Testis (tissue), 3 donors: ENCODE measurements around the gene PLCL2. TPM values are rescaled to one million over a fixed set of nuclear protein-coding genes. Genes with fewer than 3 reads are reported as not detected.

Source experiments
- DNase-seq: peaks from one replicate; pipeline ENCODE4 v3.0.0-alpha.2; 2019
- H3K27ac ChIP-seq, 2 donors: fragments of 200-600 bp; sonication (generic); one replicate each; pipeline ENCODE4 v1.5.1; 2019
- H3K27me3 ChIP-seq: fragments of 200-600 bp; sonication (generic); one replicate; pipeline ENCODE4 v1.5.1; 2019
- H3K36me3 ChIP-seq: fragments of 200-600 bp; sonication (generic); one replicate; pipeline ENCODE4 v1.5.1; 2017; ENCODE audit warnings: low read depth; ENCODE audit errors: missing control alignments
- H3K4me1 ChIP-seq: fragments of 200-600 bp; sonication (generic); one replicate; pipeline ENCODE4 v1.5.1; 2019
- H3K4me3 ChIP-seq, 2 donors: fragments of 200-600 bp; sonication (generic); one replicate each; pipeline ENCODE4 v1.5.1; 2017 to 2019
- H3K9me3 ChIP-seq: fragments of 200-600 bp; sonication (generic); one replicate; pipeline ENCODE4 v1.5.1; 2017
- POLR2A ChIP-seq: fragments of 450-650 bp; IDR thresholded peaks from one replicate; pipeline ENCODE4 v1.6.1; 2017; ENCODE audit warnings: antibody characterized with exemption, mild to moderate bottlenecking, moderate library complexity
- WGBS, 2 donors: methylation state at CpG; one replicate each; pipeline ENCODE4 v1.1.5; 2018; 5-methylcytosine and 5-hydroxymethylcytosine counted together
- intact Hi-C: fragments of 100-400 bp; cut with DNase I; formaldehyde crosslinking; loops from one replicate; pipeline ENCODE4 v1.15.1; 2023; ENCODE audit warnings: low total_unique reads
- polyA plus RNA-seq: library from polyadenylated mRNA; stranded (reverse); fragments of 350-450 nt; fragmentation: Illumina TruSeq; extraction: RNeasy Lipid Tissue Mini Kit (QIAGEN cat#74804); gene quantifications from one replicate; pipeline ENCODE4 v1.2.3, GENCODE V29; 2014; ENCODE audit warnings: low read depth, low replicate concordance; ENCODE audit not compliant: insufficient read depth
- total RNA-seq, 2 donors: library from RNA; depleted of rRNA; stranded (reverse); fragments of >200 nt; gene quantifications; one replicate each; pipeline ENCODE4 v1.2.3, GENCODE V29; 2016
- TF ChIP-seq, protein P1 (sequence below), 3 experiments: fragments of 450-650 bp in 2 of 3; fragments of 200-600 bp in 1 of 3; sonication (generic) in 1 of 3; IDR thresholded peaks; one replicate each; pipeline ENCODE4 v1.5.1; 2016 to 2019; ENCODE audit warnings: antibody characterized with exemption in 3 of 3, mild to moderate bottlenecking in 2 of 3, moderate library complexity in 1 of 3

Gene PLCL2
- total and polyA plus RNA-seq, 3 donors from 2014 or later: 10.7 to 23.0 (median 15.0) TPM

GRCh38 chr3:16909802-16910201 lies 25.0 kb downstream of the PLCL2 start:
- no peak overlapping the region for H3K4me3 ChIP-seq
- intact Hi-C loops: no loop called here
- TF ChIP-seq POLR2A: no peak
- TF ChIP-seq, protein P1, sequence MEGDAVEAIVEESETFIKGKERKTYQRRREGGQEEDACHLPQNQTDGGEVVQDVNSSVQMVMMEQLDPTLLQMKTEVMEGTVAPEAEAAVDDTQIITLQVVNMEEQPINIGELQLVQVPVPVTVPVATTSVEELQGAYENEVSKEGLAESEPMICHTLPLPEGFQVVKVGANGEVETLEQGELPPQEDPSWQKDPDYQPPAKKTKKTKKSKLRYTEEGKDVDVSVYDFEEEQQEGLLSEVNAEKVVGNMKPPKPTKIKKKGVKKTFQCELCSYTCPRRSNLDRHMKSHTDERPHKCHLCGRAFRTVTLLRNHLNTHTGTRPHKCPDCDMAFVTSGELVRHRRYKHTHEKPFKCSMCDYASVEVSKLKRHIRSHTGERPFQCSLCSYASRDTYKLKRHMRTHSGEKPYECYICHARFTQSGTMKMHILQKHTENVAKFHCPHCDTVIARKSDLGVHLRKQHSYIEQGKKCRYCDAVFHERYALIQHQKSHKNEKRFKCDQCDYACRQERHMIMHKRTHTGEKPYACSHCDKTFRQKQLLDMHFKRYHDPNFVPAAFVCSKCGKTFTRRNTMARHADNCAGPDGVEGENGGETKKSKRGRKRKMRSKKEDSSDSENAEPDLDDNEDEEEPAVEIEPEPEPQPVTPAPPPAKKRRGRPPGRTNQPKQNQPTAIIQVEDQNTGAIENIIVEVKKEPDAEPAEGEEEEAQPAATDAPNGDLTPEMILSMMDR (IDR thresholded peaks at IDR 0.05): no peak
- 91% methylated on average over 3 of the region's 3 CpGs for WGBS, 2 donors
- H3K36me3 ChIP-seq: no peaks in the 10 kb centered on the region
- H3K27ac ChIP-seq: no peak overlapping the region
- no peak for DNase-seq
- peaks cover 11% of the 10 kb centered on the region for H3K4me1 ChIP-seq
- H3K27me3 ChIP-seq: no peaks in the 10 kb centered on the region
- no peaks in the 10 kb centered on the region for H3K9me3 ChIP-seq

DNA sequence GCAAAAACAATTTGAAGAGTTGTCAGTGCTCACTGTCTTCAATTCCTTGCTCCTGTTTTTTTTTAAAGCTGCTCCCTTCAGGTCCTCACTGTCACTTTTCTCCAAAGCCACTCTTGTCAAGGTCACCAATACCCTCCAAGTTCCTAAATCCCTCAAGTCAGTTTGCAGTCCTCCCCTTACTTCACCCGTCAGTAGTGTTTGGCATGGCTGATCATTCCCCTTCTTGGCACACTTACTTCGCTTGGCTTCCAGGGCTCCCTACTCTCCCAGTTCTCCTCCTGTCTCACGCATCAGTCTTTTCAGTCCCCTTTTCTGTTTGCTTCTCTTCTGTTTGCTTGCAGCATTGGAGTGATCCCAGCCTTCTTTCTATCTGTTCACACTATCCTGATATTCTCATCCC lies 25.5 kb downstream of the PLCL2 start:
- Histone ChIP-seq H3K27ac (no peak overlapping the region), H3K27me3 (no peaks in the 10 kb centered on the region), H3K9me3 (no peaks in the 10 kb centered on the region), H3K4me1 (peaks cover 11% of the 10 kb centered on the region), H3K4me3 (no peak overlapping the region), H3K36me3 (no peaks in the 10 kb centered on the region)
- TF ChIP-seq, protein P1 (IDR thresholded peaks at IDR 0.05): no peak
- no peak for TF ChIP-seq POLR2A
- 76 to 84% methylated on average over 3 of the region's 3 CpGs for WGBS, 2 donors
- intact Hi-C loops: no loop called here
- no peak for DNase-seq

GRCh38 chr3:16911916-16912315 lies 27.2 kb downstream of the PLCL2 start:
- DNase-seq: no peak
- H3K9me3 ChIP-seq: no peaks in the 10 kb centered on the region
- 87 to 90% methylated on average over 2 of the region's 2 CpGs for WGBS, 2 donors
- intact Hi-C loops: no loop called here
- no peaks in the 10 kb centered on the region for H3K36me3 ChIP-seq
- no peak overlapping the region for H3K4me3 ChIP-seq
- TF ChIP-seq, protein P1 (IDR thresholded peaks at IDR 0.05): no peak
- no peak for TF ChIP-seq POLR2A
- H3K4me1 ChIP-seq: peaks cover 6% of the 10 kb centered on the region
- H3K27ac ChIP-seq: no peak overlapping the region
- H3K27me3 ChIP-seq: no peaks in the 10 kb centered on the region

DNA sequence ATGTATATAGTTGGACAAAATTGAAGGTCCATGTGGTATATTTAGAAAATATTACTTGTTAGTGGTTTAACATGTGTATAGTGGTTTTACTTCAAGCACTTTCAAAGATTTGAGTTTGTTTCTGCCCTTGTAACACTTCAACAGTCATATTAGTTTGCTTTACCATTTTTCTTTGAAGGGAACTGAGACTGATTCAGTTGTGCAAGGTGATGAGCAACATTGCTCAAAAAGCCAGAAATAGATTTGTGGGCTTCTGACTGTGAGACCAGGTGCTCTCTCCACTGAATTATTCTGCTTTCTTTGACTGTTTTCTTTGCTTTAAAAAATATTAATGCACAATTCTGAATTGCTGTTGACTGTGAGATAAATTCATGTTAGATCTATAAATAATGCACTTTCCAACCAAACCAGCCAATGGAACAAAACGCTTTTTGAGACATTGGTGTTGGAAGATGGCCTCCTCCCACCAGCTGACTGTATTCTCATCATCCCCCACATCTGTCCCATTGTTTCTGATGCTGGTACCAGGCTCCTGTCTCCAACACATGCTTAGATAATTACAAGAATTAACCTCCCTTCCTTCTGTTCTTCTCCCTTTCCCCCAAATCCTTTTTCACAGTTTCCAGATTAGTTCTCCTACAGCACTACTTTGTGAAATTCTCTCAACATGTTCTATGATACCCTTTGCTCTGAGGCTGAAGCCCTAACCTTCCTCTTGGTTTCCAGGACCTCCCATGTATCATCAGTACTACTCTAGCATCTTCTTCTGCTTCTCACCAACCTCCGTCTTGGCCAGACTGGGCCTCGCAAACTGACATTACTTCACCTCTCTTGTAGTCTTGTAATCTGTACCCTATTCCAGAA lies 27.9 kb downstream of the PLCL2 start:
- Histone ChIP-seq H3K4me3 (no peak overlapping the region), H3K36me3 (no peaks in the 10 kb centered on the region), H3K27ac (no peak overlapping the region), H3K4me1 (no peaks in the 10 kb centered on the region), H3K27me3 (no peaks in the 10 kb centered on the region), H3K9me3 (no peaks in the 10 kb centered on the region)
- intact Hi-C loops: no loop called here
- TF ChIP-seq, protein P1 (IDR thresholded peaks at IDR 0.05): no peak
- TF ChIP-seq POLR2A: no peak
- WGBS, 2 donors: 85% methylated on average over 3 of the region's 3 CpGs
- DNase-seq: no peak

DNA sequence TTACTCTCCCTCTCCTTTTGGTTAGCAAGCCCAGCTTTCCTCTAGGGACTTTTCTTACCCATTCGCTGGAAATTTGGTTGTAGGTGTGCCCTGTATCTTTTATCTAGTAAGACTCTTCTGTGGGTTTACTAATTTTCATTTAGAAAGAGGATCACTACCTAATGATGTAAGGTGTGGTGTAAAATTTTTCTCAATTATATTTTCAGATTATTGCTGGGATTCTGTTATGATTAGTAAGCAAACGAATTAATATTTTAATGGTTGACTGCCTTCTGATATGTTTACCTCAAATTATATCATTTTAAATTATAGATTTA lies 28.5 kb downstream of the PLCL2 start:
- H3K9me3 ChIP-seq: no peaks in the 10 kb centered on the region

More for the DNA sequence above, 28.5 kb downstream of the PLCL2 start:
- Histone ChIP-seq H3K4me3 (no peak overlapping the region), H3K27ac (no peak overlapping the region), H3K4me1 (no peaks in the 10 kb centered on the region), H3K36me3 (no peaks in the 10 kb centered on the region), H3K27me3 (no peaks in the 10 kb centered on the region)
- TF ChIP-seq, protein P1 (IDR thresholded peaks at IDR 0.05): no peak
- TF ChIP-seq POLR2A: no peak
- DNase-seq: no peak
- WGBS, 2 donors: 90 to 91% methylated on average over 2 of the region's 2 CpGs
- intact Hi-C loops: no loop called here
